Stimulated activated CD8-positive, alpha-beta memory T cell treated with anti-CD3 and anti-CD28 coated beads, Interleukin-4, amount 100 ng/mL, for 4 hours (primary cell): ENCODE results near the gene AKAP8.
"Not testable (repeated sequence)": the region's sequence is repeated elsewhere in the genome, so short reads cannot be mapped to it uniquely, and the experiment has no call there.

ENCODE experiments used
- DNase-seq, 2 donors: peaks; one replicate each; pipeline ENCODE4 v3.0.0-alpha.2; 2020; ENCODE audit warnings: low read depth in 2 of 2, low spot score in 1 of 2

The AKAP8 gene

GRCh38 chr19:15374105-15374651 lies 5.4 kb downstream of the AKAP8 start:
- DNase-seq = no peak

- DNase-seq = no peak
These were observed 5.9 kb downstream of the AKAP8 start for GRCh38 chr19:15373644-15374043.

GRCh38 chr19:15372891-15373301 lies 6.7 kb downstream of the AKAP8 start:
- DNase-seq = no peak

GRCh38 chr19:15372470-15372869 lies 7.1 kb downstream of the AKAP8 start:
- DNase-seq = no peak

- DNase-seq = no peak
These were observed 7.7 kb downstream of the AKAP8 start for GRCh38 chr19:15371786-15372380.

- no peak for DNase-seq
These were observed 8.5 kb downstream of the AKAP8 start for GRCh38 chr19:15371119-15371518.

GRCh38 chr19:15369594-15369891 lies 10.0 kb downstream of the AKAP8 start:
- DNase-seq = no peak

GRCh38 chr19:15368798-15369593 lies 10.6 kb downstream of the AKAP8 start:
- no peak for DNase-seq

- no peak for DNase-seq
These were observed 11.4 kb downstream of the AKAP8 start for GRCh38 chr19:15368051-15368632.

GRCh38 chr19:15367439-15367838 lies 12.1 kb downstream of the AKAP8 start:
- no peak for DNase-seq

- DNase-seq = no peak
These were observed 14.3 kb downstream of the AKAP8 start for GRCh38 chr19:15365264-15365663.

- not testable (repeated sequence) for DNase-seq
These were observed 15.8 kb downstream of the AKAP8 start for GRCh38 chr19:15363791-15364190.

GRCh38 chr19:15363048-15363447 lies 16.5 kb downstream of the AKAP8 start:
- not testable (repeated sequence) for DNase-seq

- DNase-seq = not testable (repeated sequence)
These were observed 19.6 kb downstream of the AKAP8 start for GRCh38 chr19:15360015-15360414.

GRCh38 chr19:15358918-15359317 lies 20.7 kb downstream of the AKAP8 start:
- DNase-seq = no peak

- no peak for DNase-seq
These were observed 21.7 kb downstream of the AKAP8 start for GRCh38 chr19:15357906-15358305.

GRCh38 chr19:15354566-15355296 lies 24.9 kb downstream of the AKAP8 start:
- no peak for DNase-seq

- DNase-seq = no peak
These were observed 25.7 kb downstream of the AKAP8 start for GRCh38 chr19:15353908-15354307.

GRCh38 chr19:15352535-15352934 lies 27.1 kb downstream of the AKAP8 start:
- not testable (repeated sequence) for DNase-seq

- DNase-seq = not testable (repeated sequence)
These were observed 38.3 kb downstream of the AKAP8 start for GRCh38 chr19:15341328-15341727.

- no peak for DNase-seq
These were observed 39.5 kb downstream of the AKAP8 start for GRCh38 chr19:15340086-15340485.

GRCh38 chr19:15337202-15337601 lies 42.4 kb downstream of the AKAP8 start:
- no peak for DNase-seq
